IPS-18a (cell line): ENCODE data around the gene DAAM1.

Experiments used
- H3K27ac ChIP-seq: one replicate; pipeline ENCODE4 v1.5.1; 2013; ENCODE audit warnings: low read length
- H3K27me3 ChIP-seq: one replicate; pipeline ENCODE4 v1.6.1; 2013; ENCODE audit warnings: mild to moderate bottlenecking, low read length; ENCODE audit not compliant: control insufficient read depth, insufficient read depth
- H3K36me3 ChIP-seq: one replicate; pipeline ENCODE4 v1.6.1; 2013; ENCODE audit warnings: low read depth, low read length; ENCODE audit not compliant: control insufficient read depth
- H3K4me1 ChIP-seq: one replicate; pipeline ENCODE4 v1.6.1; 2013; ENCODE audit warnings: low read depth, low read length; ENCODE audit not compliant: control insufficient read depth
- H3K4me3 ChIP-seq: one replicate; pipeline ENCODE4 v1.5.1; 2013; ENCODE audit warnings: low read length
- H3K9ac ChIP-seq: one replicate; pipeline ENCODE4 v1.6.1; 2013; ENCODE audit warnings: mild to moderate bottlenecking, low read length, moderate library complexity
- H3K9me3 ChIP-seq: one replicate; pipeline ENCODE4 v1.6.1; 2013; ENCODE audit warnings: low read depth, low read length; ENCODE audit not compliant: control insufficient read depth

The DAAM1 gene

GRCh38 chr14:59308673-59309072 is 120.2 kb downstream of the DAAM1 start:
- Histone ChIP-seq H3K4me3 (no peak overlapping the region), H3K4me1 (no peaks in the 10 kb centered on the region), H3K27ac (no peak overlapping the region), H3K27me3 (no peaks in the 10 kb centered on the region), H3K36me3 (no peaks in the 10 kb centered on the region), H3K9ac (no peak overlapping the region), H3K9me3 (no peaks in the 10 kb centered on the region)

DNA sequence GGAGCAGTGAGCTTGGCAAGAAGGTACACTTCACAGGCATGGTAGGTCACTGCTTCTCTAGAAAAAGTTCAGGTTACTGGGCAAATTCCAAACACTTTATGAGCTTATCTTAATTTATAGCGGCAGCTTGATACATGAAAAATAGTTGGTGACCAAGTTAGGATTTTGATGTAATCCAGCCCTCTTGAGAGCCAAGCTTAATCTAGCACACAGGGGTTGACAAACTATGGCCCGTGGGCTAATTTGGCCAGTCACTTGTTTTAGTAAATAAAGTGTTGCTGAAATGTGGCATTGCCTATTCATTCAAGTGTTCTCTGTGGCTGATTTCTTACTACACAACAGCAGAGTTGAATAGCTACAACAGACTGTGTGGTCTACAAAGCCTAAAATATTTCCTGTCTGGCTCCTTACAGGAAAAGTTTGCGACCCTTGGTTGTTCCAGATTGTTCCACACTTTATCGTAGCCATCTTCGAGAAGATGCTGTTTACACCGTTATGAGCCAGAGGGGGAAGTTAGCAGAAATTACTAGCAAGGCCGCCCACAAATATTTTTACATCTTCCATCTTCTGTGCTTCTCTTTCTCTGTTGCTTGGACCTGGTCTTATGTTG is 120.9 kb downstream of the DAAM1 start:
- H3K27me3 ChIP-seq = no peaks in the 10 kb centered on the region
- no peaks in the 10 kb centered on the region for H3K9me3 ChIP-seq
- H3K9ac ChIP-seq = no peak overlapping the region
- H3K27ac ChIP-seq = no peak overlapping the region
- H3K4me3 ChIP-seq = no peak overlapping the region
- H3K4me1 ChIP-seq = no peaks in the 10 kb centered on the region
- no peaks in the 10 kb centered on the region for H3K36me3 ChIP-seq

GRCh38 chr14:59310633-59311032 is 122.2 kb downstream of the DAAM1 start:
- no peak overlapping the region for H3K27ac ChIP-seq
- H3K9me3 ChIP-seq = no peaks in the 10 kb centered on the region
- H3K4me1 ChIP-seq = no peaks in the 10 kb centered on the region
- H3K4me3 ChIP-seq = no peak overlapping the region
- H3K9ac ChIP-seq = no peak overlapping the region
- no peaks in the 10 kb centered on the region for H3K36me3 ChIP-seq
- H3K27me3 ChIP-seq = no peaks in the 10 kb centered on the region

- no peaks in the 10 kb centered on the region for H3K36me3 ChIP-seq
- no peaks in the 10 kb centered on the region for H3K4me1 ChIP-seq
- no peak overlapping the region for H3K4me3 ChIP-seq
- no peaks in the 10 kb centered on the region for H3K27me3 ChIP-seq
- H3K9me3 ChIP-seq = no peaks in the 10 kb centered on the region
- H3K27ac ChIP-seq = no peak overlapping the region
- H3K9ac ChIP-seq = no peak overlapping the region
These were observed 123.3 kb downstream of the DAAM1 start for GRCh38 chr14:59311723-59312122.

DNA sequence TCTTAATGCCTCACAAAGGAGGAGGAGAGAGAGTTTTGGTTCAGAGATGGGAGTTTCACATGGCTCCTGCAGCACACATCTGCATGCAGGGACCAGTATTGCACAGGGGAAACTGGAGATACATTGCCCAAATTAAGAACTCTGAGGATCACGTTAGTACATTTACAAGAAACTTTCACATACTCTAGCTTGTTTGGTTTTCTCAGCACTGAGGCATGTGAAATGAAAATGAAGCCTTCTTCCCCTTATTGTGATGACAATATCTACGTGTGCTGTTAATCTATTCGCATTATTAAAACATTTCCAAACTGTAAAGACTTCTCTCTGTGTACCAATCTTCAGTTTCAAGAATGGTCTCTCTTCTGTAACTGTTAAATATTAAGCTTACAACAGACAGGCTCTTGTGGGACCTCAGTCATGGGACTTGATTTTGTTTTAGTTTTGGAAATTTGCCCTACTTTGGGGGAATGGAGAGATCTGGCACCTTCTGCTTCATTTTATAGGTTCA is 124.7 kb downstream of the DAAM1 start:
- Histone ChIP-seq H3K9me3 (no peaks in the 10 kb centered on the region), H3K27ac (no peak overlapping the region), H3K4me1 (no peaks in the 10 kb centered on the region), H3K9ac (no peak overlapping the region), H3K36me3 (no peaks in the 10 kb centered on the region), H3K4me3 (no peak overlapping the region), H3K27me3 (no peaks in the 10 kb centered on the region)

DNA sequence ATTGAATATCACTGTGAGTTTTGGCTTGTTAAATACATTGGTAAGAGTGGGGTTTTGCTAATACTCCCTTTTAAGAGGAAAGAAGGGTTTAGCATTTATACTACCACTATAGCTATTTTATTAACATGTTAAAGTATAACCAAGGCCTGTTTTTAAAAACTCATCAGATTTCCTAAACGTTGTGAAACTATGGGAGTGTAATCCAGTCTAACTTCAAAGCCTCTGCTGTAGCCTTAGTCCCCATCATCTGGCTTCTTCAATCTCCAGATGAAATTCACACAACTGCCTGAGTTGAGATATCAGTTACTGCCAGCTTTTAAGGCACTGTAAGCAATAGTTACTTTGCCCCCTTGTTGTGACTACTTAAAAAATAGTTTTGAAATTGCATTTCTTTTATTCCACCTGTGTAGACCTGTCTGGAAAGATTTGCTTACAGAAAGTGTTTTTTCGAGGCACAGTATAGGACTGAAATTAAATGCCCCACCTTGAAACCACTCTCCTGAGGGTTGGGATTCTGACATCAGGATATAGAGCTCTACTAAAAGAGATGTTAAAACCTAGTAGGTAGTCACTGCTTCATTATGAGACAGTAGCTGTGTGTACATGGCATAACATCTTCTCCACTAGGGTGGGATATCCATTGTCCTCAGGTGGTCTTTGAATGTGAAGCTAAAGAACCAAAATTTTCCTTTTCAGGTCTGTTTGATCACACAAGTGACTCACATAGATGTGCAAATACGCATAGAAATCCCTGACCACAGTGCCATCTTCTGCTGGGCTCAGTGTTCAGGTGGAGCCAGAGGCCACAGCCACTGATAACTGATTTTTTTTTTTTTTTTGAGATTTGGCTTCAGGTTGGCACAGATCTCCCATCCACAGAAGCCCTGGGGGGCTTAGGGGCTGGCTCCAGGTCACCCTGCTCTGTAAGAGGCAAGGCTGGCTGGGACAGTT is 125.5 kb downstream of the DAAM1 start:
- H3K4me3 ChIP-seq = no peak overlapping the region
- H3K27ac ChIP-seq = no peak overlapping the region
- no peaks in the 10 kb centered on the region for H3K4me1 ChIP-seq
- H3K9me3 ChIP-seq = no peaks in the 10 kb centered on the region
- H3K36me3 ChIP-seq = no peaks in the 10 kb centered on the region
- H3K9ac ChIP-seq = no peak overlapping the region
- no peaks in the 10 kb centered on the region for H3K27me3 ChIP-seq

- H3K27me3 ChIP-seq = no peaks in the 10 kb centered on the region
- no peaks in the 10 kb centered on the region for H3K36me3 ChIP-seq
- H3K4me1 ChIP-seq = no peaks in the 10 kb centered on the region
- no peak overlapping the region for H3K9ac ChIP-seq
- H3K9me3 ChIP-seq = no peaks in the 10 kb centered on the region
- no peak overlapping the region for H3K27ac ChIP-seq
- H3K4me3 ChIP-seq = no peak overlapping the region
These were observed 126.6 kb downstream of the DAAM1 start for GRCh38 chr14:59314953-59315599.

- no peaks in the 10 kb centered on the region for H3K36me3 ChIP-seq
- no peaks in the 10 kb centered on the region for H3K27me3 ChIP-seq
- no peak overlapping the region for H3K4me3 ChIP-seq
- H3K9ac ChIP-seq = no peak overlapping the region
- H3K4me1 ChIP-seq = no peaks in the 10 kb centered on the region
- H3K27ac ChIP-seq = no peak overlapping the region
- no peaks in the 10 kb centered on the region for H3K9me3 ChIP-seq
These were observed 127.8 kb downstream of the DAAM1 start for GRCh38 chr14:59316151-59316830.

DNA sequence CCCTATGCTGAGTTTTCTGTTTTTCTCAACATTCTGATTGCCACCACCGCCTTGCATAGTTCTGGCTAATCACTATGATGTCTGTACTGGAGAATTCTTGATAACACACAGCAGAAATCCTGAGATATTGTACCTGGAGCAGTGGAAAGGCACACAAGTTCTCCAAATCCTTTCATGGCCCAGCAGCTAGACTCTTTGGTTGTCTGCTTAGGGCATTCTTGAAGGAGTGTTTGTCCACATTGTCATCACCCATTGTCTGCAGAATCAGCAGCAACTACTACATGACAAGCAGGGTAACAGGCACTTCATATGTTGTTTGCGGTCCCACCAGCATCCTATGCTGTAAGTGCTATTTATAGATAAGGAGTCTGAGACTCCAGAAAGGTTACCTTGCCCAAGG is 128.9 kb downstream of the DAAM1 start:
- Histone ChIP-seq H3K9me3 (no peaks in the 10 kb centered on the region), H3K4me1 (no peaks in the 10 kb centered on the region), H3K27ac (no peak overlapping the region), H3K4me3 (no peak overlapping the region), H3K36me3 (no peaks in the 10 kb centered on the region), H3K27me3 (no peaks in the 10 kb centered on the region), H3K9ac (no peak overlapping the region)

- no peaks in the 10 kb centered on the region for H3K27me3 ChIP-seq
- H3K4me3 ChIP-seq = no peak overlapping the region
- H3K9ac ChIP-seq = no peak overlapping the region
- no peak overlapping the region for H3K27ac ChIP-seq
- H3K9me3 ChIP-seq = no peaks in the 10 kb centered on the region
- H3K36me3 ChIP-seq = no peaks in the 10 kb centered on the region
- H3K4me1 ChIP-seq = no peaks in the 10 kb centered on the region
These were observed 129.5 kb downstream of the DAAM1 start for GRCh38 chr14:59317798-59318505.

- Histone ChIP-seq H3K36me3 (no peaks in the 10 kb centered on the region), H3K9me3 (no peaks in the 10 kb centered on the region), H3K4me3 (no peak overlapping the region), H3K27me3 (no peaks in the 10 kb centered on the region), H3K27ac (no peak overlapping the region), H3K4me1 (no peaks in the 10 kb centered on the region), H3K9ac (no peak overlapping the region)
These were observed 130.4 kb downstream of the DAAM1 start for GRCh38 chr14:59318908-59319307.
